Femur (tissue), 1 donor: ENCODE measurements around the gene SETBP1.

Experiments
- DNase-seq: peaks from one replicate; pipeline ENCODE4 v3.0.0-alpha.2; 2017

The SETBP1 gene

DNA sequence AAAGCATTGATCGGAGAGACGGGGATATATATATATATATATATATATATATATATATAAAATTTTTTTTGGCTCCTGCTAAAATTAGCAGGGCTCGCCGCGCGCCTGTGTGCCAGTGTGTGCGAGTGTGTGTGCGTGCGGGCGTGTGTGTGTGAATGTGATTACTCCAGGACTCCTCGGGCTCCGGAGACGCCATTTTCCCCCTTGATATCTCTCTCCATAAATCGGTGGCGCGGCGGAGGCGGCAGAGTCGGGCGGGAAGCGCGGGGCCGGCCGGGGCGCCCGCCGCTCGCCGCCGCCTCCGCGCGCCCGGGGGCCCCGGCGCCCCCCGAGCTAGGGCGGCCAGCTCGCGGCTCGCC is 795 bp upstream of the SETBP1 start:
- DNase-seq = peak; percentile 68

- DNase-seq = no peak
These were observed 635 bp downstream of the SETBP1 start for GRCh38 chr18:44681076-44681970.

DNA sequence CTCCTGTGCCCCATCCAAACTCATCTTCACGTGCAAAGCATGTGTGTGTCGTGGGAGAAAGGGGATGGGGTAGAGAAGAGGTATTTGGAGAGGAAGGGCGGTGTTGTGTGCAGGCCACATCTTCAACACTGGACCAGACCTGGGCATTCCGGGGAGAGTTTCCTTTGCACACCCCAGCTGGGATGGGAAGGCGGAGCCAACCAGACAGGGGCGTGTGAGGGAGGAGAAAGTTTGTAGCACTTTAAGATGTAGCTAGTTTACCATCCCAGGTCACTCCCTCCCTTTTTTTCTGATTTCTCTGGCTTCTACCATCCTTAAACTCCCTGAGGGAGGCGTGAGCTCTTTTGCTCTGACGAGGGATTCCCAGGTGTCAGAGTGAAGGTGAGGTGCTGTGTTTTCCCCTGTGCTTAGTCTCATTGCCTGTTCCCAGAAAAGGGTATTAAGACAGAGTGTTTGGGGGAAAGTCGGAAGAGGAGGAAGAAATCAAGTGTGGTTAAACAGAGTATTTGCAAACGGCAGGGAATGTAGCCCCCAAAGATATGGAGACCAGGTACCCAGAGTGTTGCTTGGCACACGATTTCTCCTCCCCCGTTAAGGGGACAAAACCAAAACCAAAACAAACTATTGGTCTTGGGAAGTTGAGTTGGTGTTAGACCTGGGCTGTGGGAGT is 1.6 kb downstream of the SETBP1 start:
- no peak for DNase-seq

GRCh38 chr18:44682871-44683221 is 2.2 kb downstream of the SETBP1 start:
- DNase-seq = peak; percentile 66

GRCh38 chr18:44683556-44683955 is 2.9 kb downstream of the SETBP1 start:
- no peak for DNase-seq

DNA sequence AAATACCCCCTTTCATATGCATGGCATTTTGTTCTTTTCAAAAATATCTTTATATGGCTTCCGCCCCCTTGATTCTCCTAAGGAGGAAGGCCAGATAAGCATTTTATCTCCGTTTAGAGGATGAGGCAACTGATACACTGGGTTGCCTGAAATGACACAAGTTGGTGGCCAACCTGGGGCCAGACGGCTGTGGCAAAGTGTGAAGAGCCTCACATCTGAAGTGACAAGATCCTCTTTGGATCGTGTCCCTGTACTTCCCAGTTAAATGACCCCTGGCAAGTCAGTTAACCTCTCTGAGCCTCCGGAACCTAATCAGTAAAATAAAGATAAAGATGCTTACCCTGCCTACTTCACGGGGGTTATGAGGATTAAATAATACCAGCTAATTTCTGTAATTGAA is 4.6 kb downstream of the SETBP1 start:
- no peak for DNase-seq

GRCh38 chr18:44686156-44686555 is 5.5 kb downstream of the SETBP1 start:
- no peak for DNase-seq

DNA sequence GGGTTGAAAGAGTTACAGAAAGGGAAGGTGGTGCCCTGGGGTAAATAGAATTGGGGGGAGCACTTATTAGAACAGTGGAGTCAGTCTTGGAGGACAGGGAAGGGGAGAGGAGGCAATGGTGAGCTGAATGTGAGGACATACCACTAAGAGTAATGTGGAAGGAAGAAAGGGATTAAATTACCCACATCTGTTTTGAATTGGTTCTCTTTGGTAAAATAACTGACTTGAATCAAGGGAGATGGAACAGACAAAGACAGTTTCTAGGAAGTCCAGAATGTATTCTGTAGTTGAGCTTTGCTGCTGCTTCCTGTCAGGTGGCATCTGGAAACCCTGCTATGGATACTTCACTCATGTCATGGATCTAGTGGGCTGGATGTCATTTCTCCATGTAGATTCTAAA is 6.7 kb downstream of the SETBP1 start:
- no peak for DNase-seq

DNA sequence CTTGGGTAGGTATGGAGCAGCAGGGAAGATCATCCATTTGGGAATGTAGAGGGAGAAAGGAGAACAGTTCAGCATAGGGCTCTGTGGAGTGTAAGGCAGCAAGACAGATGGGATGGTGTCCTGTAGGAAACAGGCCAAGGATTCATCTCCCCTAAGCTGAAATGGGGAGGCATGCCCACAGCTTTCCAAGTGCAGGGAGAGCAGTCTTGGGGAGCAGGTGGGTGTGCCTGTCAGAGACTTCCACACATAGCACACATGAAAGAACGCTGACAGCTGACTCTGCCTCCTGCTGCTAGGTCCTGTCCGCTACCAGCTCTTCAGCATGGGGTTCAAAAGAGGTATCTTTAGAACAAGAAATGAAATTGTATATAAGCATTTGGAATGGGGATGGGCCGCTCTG is 9.0 kb downstream of the SETBP1 start:
- no peak for DNase-seq

- DNase-seq = no peak
These were observed 10.6 kb downstream of the SETBP1 start for GRCh38 chr18:44691148-44691925.

DNA sequence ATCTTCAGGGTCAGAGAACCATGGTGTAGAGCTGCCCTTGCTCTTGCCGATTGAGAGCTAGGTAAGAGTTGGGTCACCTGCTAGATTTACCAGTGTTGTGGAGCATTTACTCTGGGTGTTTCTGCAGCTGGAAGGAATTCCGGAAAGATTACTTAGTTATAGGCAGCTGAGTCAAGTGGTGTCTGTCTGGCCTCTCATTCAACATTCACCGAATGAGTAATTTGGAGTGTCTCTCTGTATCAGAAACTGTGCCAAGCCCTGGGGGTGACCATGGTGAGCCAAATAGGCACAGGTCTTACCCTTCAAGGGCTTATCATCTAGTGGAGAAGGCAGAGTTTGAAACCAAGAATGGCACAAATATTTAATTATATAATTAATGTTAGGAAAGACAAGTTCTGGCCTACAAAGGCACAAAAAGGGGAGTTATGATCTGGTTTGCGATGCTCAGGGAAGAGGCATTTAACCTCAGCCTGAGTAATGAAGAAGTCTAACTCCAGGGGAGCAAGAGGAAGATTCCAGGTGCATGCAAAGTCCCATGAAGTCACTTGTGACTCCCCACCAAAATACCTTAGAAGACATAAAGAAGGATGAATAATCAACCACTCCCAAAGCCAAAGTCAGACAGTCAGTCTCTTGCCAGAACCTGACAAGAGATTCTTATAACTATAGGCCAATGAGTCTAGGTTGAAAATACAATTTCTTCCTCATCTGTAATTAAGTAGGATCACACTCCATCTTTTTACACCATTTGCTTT is 12.5 kb downstream of the SETBP1 start:
- no peak for DNase-seq

GRCh38 chr18:44695503-44695902 is 14.8 kb downstream of the SETBP1 start:
- no peak for DNase-seq

GRCh38 chr18:44696892-44697291 is 16.2 kb downstream of the SETBP1 start:
- DNase-seq = no peak

- DNase-seq = no peak
These were observed 16.6 kb downstream of the SETBP1 start for GRCh38 chr18:44697315-44697714.

- no peak for DNase-seq
These were observed 17.8 kb downstream of the SETBP1 start for GRCh38 chr18:44698518-44698917.

DNA sequence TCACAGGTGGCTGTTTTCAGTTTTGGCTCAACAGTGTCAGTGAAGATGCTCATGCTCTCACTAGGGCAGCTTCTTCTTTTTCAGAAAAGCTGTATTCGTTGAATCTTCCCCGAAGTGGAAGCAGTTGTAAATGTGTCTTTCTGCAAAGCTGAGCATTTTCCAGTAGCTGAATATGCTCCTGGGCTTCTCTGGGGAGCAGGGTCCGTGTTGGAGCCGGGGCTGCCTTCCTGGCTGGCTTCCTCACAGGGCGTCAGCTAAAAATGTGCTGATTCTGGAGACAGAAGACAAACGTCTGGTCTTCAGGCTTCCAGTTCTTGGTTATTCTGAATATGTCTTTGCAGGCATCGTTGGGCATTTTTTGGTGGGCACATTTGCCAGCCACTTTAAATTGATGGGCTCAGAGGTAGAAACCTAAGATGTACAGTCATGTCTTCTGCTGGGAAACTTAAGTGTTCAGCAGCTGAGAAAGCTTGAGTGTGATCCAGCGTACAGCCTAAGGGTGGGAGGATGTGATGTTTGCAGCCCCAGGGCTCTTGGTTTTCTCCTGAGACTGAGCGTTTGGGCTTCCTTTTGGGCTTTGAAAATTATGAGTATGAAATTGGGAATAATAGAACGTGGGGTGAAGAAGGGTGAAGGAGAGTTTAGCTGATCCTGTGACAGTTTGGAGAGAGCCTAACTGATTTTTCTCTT is 19.0 kb downstream of the SETBP1 start:
- DNase-seq = peak; percentile 56

GRCh38 chr18:44700652-44701051 is 20.0 kb downstream of the SETBP1 start:
- DNase-seq = no peak

DNA sequence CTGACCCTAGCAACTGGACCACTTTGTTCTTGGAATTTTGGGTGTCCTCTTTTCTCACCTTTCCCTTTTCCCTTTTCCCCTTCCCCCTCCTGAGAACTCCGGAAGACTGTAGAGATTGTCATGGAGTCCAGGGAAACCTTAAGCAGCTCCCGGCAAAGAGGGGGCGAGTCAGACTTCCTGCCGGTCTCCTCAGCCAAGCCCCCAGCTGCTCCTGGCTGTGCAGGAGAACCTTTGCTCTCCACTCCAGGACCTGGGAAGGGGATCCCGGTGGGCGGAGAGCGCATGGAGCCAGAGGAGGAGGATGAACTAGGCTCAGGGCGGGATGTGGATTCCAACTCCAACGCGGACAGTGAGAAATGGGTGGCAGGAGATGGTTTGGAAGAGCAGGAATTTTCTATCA is 20.5 kb downstream of the SETBP1 start:
- no peak for DNase-seq

- DNase-seq = no peak
These were observed 21.9 kb downstream of the SETBP1 start for GRCh38 chr18:44702594-44702993.

GRCh38 chr18:44704135-44704789 is 23.6 kb downstream of the SETBP1 start:
- DNase-seq = no peak

DNA sequence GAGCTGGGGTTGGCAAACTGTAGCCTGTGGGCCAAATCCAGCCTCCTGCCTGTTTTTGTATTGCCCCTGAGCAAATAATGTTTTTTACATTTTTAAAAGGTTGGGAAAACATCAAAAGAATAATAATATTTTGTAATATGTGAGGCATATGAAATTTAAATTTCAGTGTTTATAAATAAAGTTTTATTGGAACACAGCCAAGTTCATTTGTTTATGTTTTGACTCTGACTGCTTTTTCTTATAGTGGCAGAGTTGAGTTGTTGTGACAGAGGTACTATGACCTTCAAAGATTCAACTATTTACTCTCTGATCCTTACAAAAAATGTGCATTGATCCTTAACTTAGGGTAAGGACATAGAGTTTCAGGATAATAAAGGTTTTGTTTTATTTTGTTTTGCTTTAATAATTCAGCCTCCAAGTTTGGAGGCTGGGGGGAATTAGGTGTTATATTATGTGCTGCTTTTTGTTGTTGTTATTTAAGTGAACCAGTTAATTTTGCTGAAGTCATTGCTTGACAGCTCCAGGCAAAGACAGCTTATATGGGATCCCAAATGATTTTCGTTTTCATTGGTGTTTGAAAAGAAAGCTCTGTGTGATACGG is 24.5 kb downstream of the SETBP1 start:
- no peak for DNase-seq
